MCF 10A (cell line): ENCODE measurements around the gene FAM156B. TPM values are rescaled to one million over a fixed set of nuclear protein-coding genes. Genes with fewer than 3 reads are reported as not detected.
"Not testable (repeated sequence)": the region's sequence is repeated elsewhere in the genome, so short reads cannot be mapped to it uniquely, and the experiment has no call there.

Source experiments
- BruUV-seq: library from RNA; stranded (reverse); fragments of 400-500 nt; replicated peaks from 2 replicates; lab custom pipeline; 2021; lab: Mats Ljungman, UMichigan
- CTCF ChIA-PET: fragments of 300-600 bp; sonication (Branson Sonifier 250); formaldehyde crosslinking; extraction: SDS; loops from one replicate; lab custom pipeline; 2021; ENCODE audit warnings: antibody characterized with exemption, inconsistent platforms; lab: Yijun Ruan, JAX
- POLR2A ChIA-PET: fragments of 300-600, 350-650 bp; sonication (Branson Sonifier 250); formaldehyde crosslinking; extraction: SDS; loops from one replicate; lab custom pipeline; 2020; ENCODE audit warnings: antibody characterized with exemption, inconsistent platforms; lab: Yijun Ruan, JAX
- DNase-seq: peaks from one replicate; pipeline ENCODE4 v3.0.0-alpha.2; 2018; ENCODE audit not compliant: unreplicated experiment
- H3K27ac Mint-ChIP-seq: one replicate; pipeline ENCODE4 v1.8.0; 2022; ENCODE audit warnings: mild to moderate bottlenecking, low read depth, mixed read lengths; ENCODE audit not compliant: unreplicated experiment
- H3K27me3 Mint-ChIP-seq: one replicate; pipeline ENCODE4 v1.8.0; 2022; ENCODE audit warnings: mixed read lengths; ENCODE audit not compliant: insufficient read depth, unreplicated experiment
- H3K36me3 Mint-ChIP-seq: one replicate; pipeline ENCODE4 v1.8.0; 2022; ENCODE audit warnings: mild to moderate bottlenecking, moderate library complexity, mixed read lengths; ENCODE audit not compliant: insufficient read depth, unreplicated experiment
- H3K4me1 Mint-ChIP-seq: one replicate; pipeline ENCODE4 v1.8.0; 2022; ENCODE audit warnings: mixed read lengths; ENCODE audit not compliant: insufficient read depth, unreplicated experiment
- H3K4me3 Mint-ChIP-seq: one replicate; pipeline ENCODE4 v1.8.0; 2022; ENCODE audit warnings: mild to moderate bottlenecking, moderate library complexity, mixed read lengths; ENCODE audit not compliant: unreplicated experiment
- H3K9me3 Mint-ChIP-seq: one replicate; pipeline ENCODE4 v1.8.0; 2022; ENCODE audit warnings: mixed read lengths; ENCODE audit not compliant: unreplicated experiment
- intact Hi-C: fragments of 100-400 bp; cut with micrococcal nuclease; formaldehyde crosslinking; loops from 2 replicates; pipeline ENCODE4 v1.14.1; 2022
- total RNA-seq: library from RNA; stranded (reverse); gene quantifications from 2 replicates; pipeline ENCODE4 v1.2.3, GENCODE V29; 2022
- TF ChIP-seq, protein P1 (sequence below): fragments of 200-600 bp; IDR thresholded peaks from one replicate; pipeline ENCODE4 v1.8.0; 2022; ENCODE audit warnings: antibody characterized with exemption, mild to moderate bottlenecking; ENCODE audit not compliant: unreplicated experiment

The FAM156B gene
- total RNA-seq, 1 experiment from 2014 or later = 13.3 TPM

- Mint-ChIP-seq H3K27me3 (peaks cover 94% of the 10 kb centered on the region), H3K36me3 (no peaks in the 10 kb centered on the region), H3K4me3 (no peak within 1 kb of the TSS), H3K9me3 (no peaks in the 10 kb centered on the region), H3K4me1 (no peaks in the 10 kb centered on the region), H3K27ac (no peak within 1 kb of the TSS)
- ChIA-PET CTCF (no interaction called here), POLR2A (no interaction called here)
- intact Hi-C loops = no loop called here
- TF ChIP-seq, protein P1, sequence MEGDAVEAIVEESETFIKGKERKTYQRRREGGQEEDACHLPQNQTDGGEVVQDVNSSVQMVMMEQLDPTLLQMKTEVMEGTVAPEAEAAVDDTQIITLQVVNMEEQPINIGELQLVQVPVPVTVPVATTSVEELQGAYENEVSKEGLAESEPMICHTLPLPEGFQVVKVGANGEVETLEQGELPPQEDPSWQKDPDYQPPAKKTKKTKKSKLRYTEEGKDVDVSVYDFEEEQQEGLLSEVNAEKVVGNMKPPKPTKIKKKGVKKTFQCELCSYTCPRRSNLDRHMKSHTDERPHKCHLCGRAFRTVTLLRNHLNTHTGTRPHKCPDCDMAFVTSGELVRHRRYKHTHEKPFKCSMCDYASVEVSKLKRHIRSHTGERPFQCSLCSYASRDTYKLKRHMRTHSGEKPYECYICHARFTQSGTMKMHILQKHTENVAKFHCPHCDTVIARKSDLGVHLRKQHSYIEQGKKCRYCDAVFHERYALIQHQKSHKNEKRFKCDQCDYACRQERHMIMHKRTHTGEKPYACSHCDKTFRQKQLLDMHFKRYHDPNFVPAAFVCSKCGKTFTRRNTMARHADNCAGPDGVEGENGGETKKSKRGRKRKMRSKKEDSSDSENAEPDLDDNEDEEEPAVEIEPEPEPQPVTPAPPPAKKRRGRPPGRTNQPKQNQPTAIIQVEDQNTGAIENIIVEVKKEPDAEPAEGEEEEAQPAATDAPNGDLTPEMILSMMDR = no peak
- BruUV-seq = no TSS peak
- no peak for DNase-seq
Observed at GRCh38 chrX:52867610-52868348, 29.4 kb upstream of the FAM156B start, which contains the start of gene XAGE3. Gene XAGE3, minus strand, starts transcription at chrX:52868083. Its CDS starts 950 bp downstream, at chrX:52867133.

- Mint-ChIP-seq H3K27ac (no peak overlapping the region), H3K4me3 (no peak overlapping the region), H3K36me3 (no peaks in the 10 kb centered on the region), H3K9me3 (no peaks in the 10 kb centered on the region), H3K27me3 (peaks cover 95% of the 10 kb centered on the region), H3K4me1 (no peaks in the 10 kb centered on the region)
- no peak for DNase-seq
- BruUV-seq = no TSS peak
- intact Hi-C loops = no loop called here
- ChIA-PET CTCF (interaction anchor here (0.6 kb wide), 1 partner anchor 196 kb away, joined by 3 read pairs; no protein-coding TSS in a partner anchor), POLR2A (no interaction called here)
- TF ChIP-seq, protein P1 = no peak
Observed at GRCh38 chrX:52870046-52870445, 27.1 kb upstream of the FAM156B start.

GRCh38 chrX:52873825-52874224, 23.3 kb upstream of the FAM156B start:
- CTCF ChIA-PET, H3K4me1 Mint-ChIP-seq, H3K27ac Mint-ChIP-seq, intact Hi-C loops, H3K9me3 Mint-ChIP-seq, H3K4me3 Mint-ChIP-seq, DNase-seq, POLR2A ChIA-PET, BruUV-seq, H3K36me3 Mint-ChIP-seq: not testable (repeated sequence)
- H3K27me3 Mint-ChIP-seq = peaks cover 100% of the 10 kb centered on the region

GRCh38 chrX:52874661-52875060, 22.5 kb upstream of the FAM156B start:
- TF ChIP-seq, protein P1 = no peak
- ChIA-PET CTCF (interaction anchor here (0.6 kb wide), 1 partner anchor 430 kb away, joined by 3 read pairs; no protein-coding TSS in a partner anchor), POLR2A (no interaction called here)
- no peak overlapping the region for H3K4me3 Mint-ChIP-seq
- H3K4me1 Mint-ChIP-seq = no peaks in the 10 kb centered on the region
- peaks cover 99% of the 10 kb centered on the region for H3K27me3 Mint-ChIP-seq
- no TSS peak for BruUV-seq
- H3K9me3 Mint-ChIP-seq = no peaks in the 10 kb centered on the region
- DNase-seq = no peak
- intact Hi-C loops = no loop called here
- no peak overlapping the region for H3K27ac Mint-ChIP-seq
- no peaks in the 10 kb centered on the region for H3K36me3 Mint-ChIP-seq

GRCh38 chrX:52875436-52875835, 21.7 kb upstream of the FAM156B start:
- H3K27ac Mint-ChIP-seq, H3K4me3 Mint-ChIP-seq, intact Hi-C loops, BruUV-seq, POLR2A ChIA-PET, DNase-seq, H3K4me1 Mint-ChIP-seq, H3K9me3 Mint-ChIP-seq, H3K36me3 Mint-ChIP-seq: not testable (repeated sequence)
- H3K27me3 Mint-ChIP-seq = peaks cover 91% of the 10 kb centered on the region
- CTCF ChIA-PET = interaction anchor here (0.6 kb wide), 1 partner anchor 429 kb away, joined by 3 read pairs; no protein-coding TSS in a partner anchor

GRCh38 chrX:52876386-52876785, 20.7 kb upstream of the FAM156B start:
- peaks cover 82% of the 10 kb centered on the region for H3K27me3 Mint-ChIP-seq
- H3K27ac Mint-ChIP-seq, H3K9me3 Mint-ChIP-seq, POLR2A ChIA-PET, H3K4me1 Mint-ChIP-seq, H3K36me3 Mint-ChIP-seq, H3K4me3 Mint-ChIP-seq, DNase-seq, intact Hi-C loops, BruUV-seq: not testable (repeated sequence)
- CTCF ChIA-PET = interaction anchor here (1.2 kb wide), 1 partner anchor 302 kb away, joined by 3 read pairs; no protein-coding TSS in a partner anchor

DNA sequence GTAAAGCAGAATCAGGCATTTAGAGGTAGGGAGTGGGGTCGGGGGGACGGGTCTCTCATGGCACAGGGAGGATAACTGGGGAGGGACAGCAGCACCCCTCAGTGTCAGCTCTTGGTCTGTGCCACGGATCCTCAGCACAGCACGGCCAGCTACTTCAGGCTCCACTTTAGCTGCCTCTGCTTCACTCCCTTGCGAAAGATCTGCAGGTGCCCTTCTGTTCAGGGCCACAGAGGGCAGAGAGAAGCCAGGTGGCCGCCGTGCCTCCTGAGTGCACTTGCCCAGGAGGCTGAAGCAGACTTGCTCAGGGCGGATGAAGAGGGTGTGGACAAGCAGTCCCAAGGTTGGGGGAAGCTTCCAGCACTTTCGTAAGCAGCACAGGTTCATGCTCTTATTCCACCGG, 9.7 kb upstream of the FAM156B start:
- DNase-seq, H3K27ac Mint-ChIP-seq, intact Hi-C loops, H3K36me3 Mint-ChIP-seq, H3K4me1 Mint-ChIP-seq, CTCF ChIA-PET, BruUV-seq, H3K27me3 Mint-ChIP-seq, H3K9me3 Mint-ChIP-seq, H3K4me3 Mint-ChIP-seq, POLR2A ChIA-PET: not testable (repeated sequence)
